Thyroid gland (tissue), 4 donors: ENCODE data around the gene TBC1D5. TPM values are rescaled to one million over a fixed set of nuclear protein-coding genes. Genes with fewer than 3 reads are reported as not detected.
"Not testable (repeated sequence)": the region's sequence is repeated elsewhere in the genome, so short reads cannot be mapped to it uniquely, and the experiment has no call there.

Experiments used
- DNase-seq, 2 donors: peaks; one replicate each; pipeline ENCODE4 v3.0.0-alpha.2; 2019
- H3K27ac ChIP-seq, 3 donors: fragments of 200-600 bp; sonication (generic); 1 replicate in 2 of 3; 2 replicates in 1 of 3; pipeline ENCODE4 v1.5.1; 2016 to 2019; ENCODE audit warnings: mild to moderate bottlenecking in 1 of 3, moderate library complexity in 1 of 3
- H3K27me3 ChIP-seq: fragments of 200-600 bp; sonication (generic); one replicate; pipeline ENCODE4 v1.5.1; 2019
- H3K36me3 ChIP-seq, 2 donors: fragments of 200-600 bp; sonication (generic); one replicate each; pipeline ENCODE4 v1.5.1; 2016 to 2019
- H3K4me1 ChIP-seq, 2 donors: fragments of 200-600 bp; sonication (generic); one replicate each; pipeline ENCODE4 v1.5.1; 2017 to 2019
- H3K4me3 ChIP-seq, 3 donors: fragments of 200-600 bp; sonication (generic); replicated peaks in 1 of 3; 1 replicate in 2 of 3; 2 replicates in 1 of 3; pipeline ENCODE4 v1.5.1; 2016; ENCODE audit warnings: mild to moderate bottlenecking in 1 of 3
- H3K9me3 ChIP-seq: fragments of 200-600 bp; sonication (generic); one replicate; pipeline ENCODE4 v1.5.1; 2017
- POLR2A ChIP-seq, 2 donors: fragments of 450-650 bp; IDR thresholded peaks; one replicate each; pipeline ENCODE4 v1.6.1; 2017; ENCODE audit warnings: antibody characterized with exemption in 2 of 2, mild to moderate bottlenecking in 2 of 2, moderate library complexity in 1 of 2
- WGBS, 2 donors: methylation state at CpG; one replicate each; pipeline ENCODE4 v1.1.5; 2017; 5-methylcytosine and 5-hydroxymethylcytosine counted together
- intact Hi-C: fragments of 100-400 bp; cut with DNase I; formaldehyde crosslinking; loops from one replicate; pipeline ENCODE4 v1.15.1; 2023
- total RNA-seq, 4 donors: library from RNA; depleted of rRNA; stranded (reverse); fragments of >200 nt; gene quantifications; one replicate each; pipeline ENCODE4 v1.2.3, GENCODE V29; 2016
- TF ChIP-seq, protein P1 (sequence below), 6 experiments: fragments of 200-600 bp in 3 of 6; fragments of 450-650 bp in 3 of 6; sonication (generic) in 3 of 6; IDR thresholded peaks; one replicate each; pipeline ENCODE4 v1.5.1; 2016 to 2019; ENCODE audit warnings: antibody characterized with exemption in 6 of 6, mild to moderate bottlenecking in 2 of 6, inconsistent platforms in 1 of 6, moderate library complexity in 1 of 6

The TBC1D5 gene
- total RNA-seq, 4 donors from 2014 or later = 115 to 141 (median 133) TPM

- TF ChIP-seq, protein P1, sequence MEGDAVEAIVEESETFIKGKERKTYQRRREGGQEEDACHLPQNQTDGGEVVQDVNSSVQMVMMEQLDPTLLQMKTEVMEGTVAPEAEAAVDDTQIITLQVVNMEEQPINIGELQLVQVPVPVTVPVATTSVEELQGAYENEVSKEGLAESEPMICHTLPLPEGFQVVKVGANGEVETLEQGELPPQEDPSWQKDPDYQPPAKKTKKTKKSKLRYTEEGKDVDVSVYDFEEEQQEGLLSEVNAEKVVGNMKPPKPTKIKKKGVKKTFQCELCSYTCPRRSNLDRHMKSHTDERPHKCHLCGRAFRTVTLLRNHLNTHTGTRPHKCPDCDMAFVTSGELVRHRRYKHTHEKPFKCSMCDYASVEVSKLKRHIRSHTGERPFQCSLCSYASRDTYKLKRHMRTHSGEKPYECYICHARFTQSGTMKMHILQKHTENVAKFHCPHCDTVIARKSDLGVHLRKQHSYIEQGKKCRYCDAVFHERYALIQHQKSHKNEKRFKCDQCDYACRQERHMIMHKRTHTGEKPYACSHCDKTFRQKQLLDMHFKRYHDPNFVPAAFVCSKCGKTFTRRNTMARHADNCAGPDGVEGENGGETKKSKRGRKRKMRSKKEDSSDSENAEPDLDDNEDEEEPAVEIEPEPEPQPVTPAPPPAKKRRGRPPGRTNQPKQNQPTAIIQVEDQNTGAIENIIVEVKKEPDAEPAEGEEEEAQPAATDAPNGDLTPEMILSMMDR (IDR thresholded peaks at IDR 0.05) = no peak
- TF ChIP-seq POLR2A (IDR thresholded peaks at IDR 0.05) = no peak
- Histone ChIP-seq H3K4me1 (no peaks in the 10 kb centered on the region), H3K27ac (no peak overlapping the region), H3K27me3 (no peaks in the 10 kb centered on the region), H3K9me3 (no peaks in the 10 kb centered on the region), H3K36me3 (no peaks in the 10 kb centered on the region), H3K4me3 (no peak overlapping the region)
- 100% methylated on average over 1 of the region's 1 CpG for WGBS, 2 donors
- intact Hi-C loops = no loop called here
- no peak for DNase-seq
Observed at GRCh38 chr3:17726313-17726712, 16.1 kb downstream of the TBC1D5 start.

DNA sequence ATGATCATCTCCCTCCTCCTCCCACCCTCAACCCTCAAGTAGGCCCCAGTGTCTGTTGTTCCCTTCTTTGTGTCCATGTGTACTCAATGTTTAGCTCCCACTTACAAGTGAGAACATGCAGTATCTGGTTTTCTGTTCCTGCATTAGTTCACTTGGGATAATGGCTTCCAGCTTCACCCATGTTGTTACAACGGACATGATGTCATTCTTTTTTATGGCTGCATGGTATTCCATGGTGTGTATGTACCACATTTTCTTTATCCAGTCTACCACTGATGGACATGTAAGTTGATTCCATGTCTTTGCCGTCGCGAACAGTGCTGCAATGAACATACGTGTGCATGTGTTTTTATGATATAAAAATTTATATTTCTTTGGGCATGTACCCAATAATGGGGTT is 16.6 kb downstream of the TBC1D5 start:
- H3K36me3 ChIP-seq, H3K27me3 ChIP-seq, H3K4me1 ChIP-seq, H3K4me3 ChIP-seq, H3K9me3 ChIP-seq, H3K27ac ChIP-seq, intact Hi-C loops, DNase-seq: not testable (repeated sequence)
- WGBS, 2 donors = 98 to 99% methylated on average over 5 of the region's 5 CpGs

DNA sequence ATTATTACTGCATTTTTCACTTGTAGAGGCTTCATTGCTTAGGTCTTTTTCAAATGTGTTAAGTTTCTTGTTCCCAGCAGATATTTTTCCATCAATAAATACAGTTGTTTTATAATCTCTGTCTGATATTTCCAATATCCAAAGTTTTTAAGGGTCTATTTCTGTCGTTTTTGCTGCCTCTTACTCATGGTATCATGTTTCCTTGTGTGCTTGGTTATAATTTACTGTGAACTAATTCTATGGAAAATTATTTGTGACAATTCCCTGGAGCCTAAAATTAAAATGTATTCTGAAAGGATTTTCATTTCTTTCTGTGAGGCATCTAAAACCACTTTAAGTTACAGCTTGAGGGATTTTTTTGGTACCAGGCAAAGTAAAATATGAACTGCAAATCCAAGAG is 17.5 kb downstream of the TBC1D5 start:
- H3K27me3 ChIP-seq = no peaks in the 10 kb centered on the region
- peaks cover 0 to 4% of the 10 kb centered on the region in 2 donors for H3K4me1 ChIP-seq
- no peaks in the 10 kb centered on the region for H3K9me3 ChIP-seq
- no peaks in the 10 kb centered on the region for H3K36me3 ChIP-seq
- H3K27ac ChIP-seq = no peak overlapping the region
- intact Hi-C loops = no loop called here
- TF ChIP-seq, protein P1 (IDR thresholded peaks at IDR 0.05) = no peak
- TF ChIP-seq POLR2A (IDR thresholded peaks at IDR 0.05) = no peak
- WGBS, 2 donors = 75 to 76% methylated on average over 1 of the region's 1 CpG
- H3K4me3 ChIP-seq = no peak overlapping the region
- DNase-seq = no peak

- WGBS, 2 donors = 99 to 100% methylated on average over 3 of the region's 3 CpGs
- Histone ChIP-seq H3K9me3 (no peaks in the 10 kb centered on the region), H3K4me1 (peaks cover 0 to 4% of the 10 kb centered on the region in 2 donors), H3K36me3 (no peaks in the 10 kb centered on the region), H3K27me3 (no peaks in the 10 kb centered on the region), H3K4me3 (no peak overlapping the region), H3K27ac (no peak overlapping the region)
- no peak for TF ChIP-seq POLR2A (IDR thresholded peaks at IDR 0.05)
- TF ChIP-seq, protein P1 (IDR thresholded peaks at IDR 0.05) = no peak
- no peak for DNase-seq
- intact Hi-C loops = no loop called here
Observed at GRCh38 chr3:17724122-17724521, 18.3 kb downstream of the TBC1D5 start.

DNA sequence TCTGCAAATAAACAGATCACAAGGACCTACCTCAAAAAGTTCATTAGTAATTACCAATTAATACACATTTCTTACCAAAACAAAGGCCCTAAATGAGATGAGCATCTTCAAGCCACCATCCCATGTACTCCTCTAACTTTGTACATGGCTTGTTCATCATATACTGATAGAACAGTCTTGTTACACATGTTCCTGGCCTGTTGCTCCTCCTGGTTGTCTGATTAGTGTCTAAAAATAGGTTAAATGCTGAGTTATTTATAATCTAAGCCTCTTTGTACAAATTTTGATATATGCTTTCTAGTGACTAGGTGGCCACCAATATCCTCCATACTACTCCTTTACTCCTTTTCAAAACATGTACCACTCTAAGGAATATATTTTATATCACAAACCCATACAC is 25.0 kb downstream of the TBC1D5 start:
- no peaks in the 10 kb centered on the region for H3K27me3 ChIP-seq
- no peak for DNase-seq
- TF ChIP-seq POLR2A (IDR thresholded peaks at IDR 0.05) = no peak
- TF ChIP-seq, protein P1 (IDR thresholded peaks at IDR 0.05) = no peak
- H3K36me3 ChIP-seq = peaks cover 0 to 12% of the 10 kb centered on the region in 2 donors
- no peak overlapping the region for H3K27ac ChIP-seq
- intact Hi-C loops = no loop called here
- peaks cover 0 to 4% of the 10 kb centered on the region in 2 donors for H3K4me1 ChIP-seq
- no peak overlapping the region for H3K4me3 ChIP-seq
- no peaks in the 10 kb centered on the region for H3K9me3 ChIP-seq

GRCh38 chr3:17714473-17714872 is 28.0 kb downstream of the TBC1D5 start:
- intact Hi-C loops = no loop called here
- no peaks in the 10 kb centered on the region for H3K4me1 ChIP-seq
- no peak overlapping the region for H3K27ac ChIP-seq
- TF ChIP-seq, protein P1 (IDR thresholded peaks at IDR 0.05) = no peak
- no peak for TF ChIP-seq POLR2A (IDR thresholded peaks at IDR 0.05)
- H3K4me3 ChIP-seq = no peak overlapping the region
- H3K36me3 ChIP-seq = peaks cover 0 to 12% of the 10 kb centered on the region in 2 donors
- DNase-seq = no peak
- no peaks in the 10 kb centered on the region for H3K9me3 ChIP-seq
- WGBS, 2 donors = 91 to 99% methylated on average over 2 of the region's 2 CpGs
- H3K27me3 ChIP-seq = no peaks in the 10 kb centered on the region
